Neural cell (in vitro differentiated cells): ENCODE results near the gene RERE. TPM values are rescaled to one million over a fixed set of nuclear protein-coding genes. Genes with fewer than 3 reads are reported as not detected.
A peak's percentile ranks its signal among the peaks of the same experiment; 100 is the strongest.

Experiments used
- H2AFZ ChIP-seq: fragments of 200-600, 300-800 bp; sonication (generic), shearing (Covaris generic); 2 replicates; pipeline ENCODE4 v1.6.0; 2014; ENCODE audit warnings: low read depth, mild to moderate bottlenecking, antibody characterized with exemption, low read length, moderate library complexity
- H3F3A ChIP-seq: fragments of 200-600 bp; shearing (Covaris generic); 2 replicates; pipeline ENCODE4 v1.6.1; 2016; ENCODE audit warnings: mild to moderate bottlenecking, moderate library complexity, mixed read lengths, antibody characterized with exemption, low read length; ENCODE audit not compliant: insufficient read depth, poor library complexity, severe bottlenecking
- H3K27ac ChIP-seq: fragments of 200-600, 300-800 bp; sonication (generic), shearing (Covaris generic); 2 replicates; pipeline ENCODE4 v1.5.1; 2014; ENCODE audit warnings: mild to moderate bottlenecking, low read length, moderate library complexity
- H3K27me3 ChIP-seq: fragments of 300-800, 200-600 bp; sonication (generic), shearing (Covaris generic); 2 replicates; pipeline ENCODE4 v1.6.0; 2014; ENCODE audit warnings: mild to moderate bottlenecking, low read depth, low read length, moderate library complexity; ENCODE audit not compliant: insufficient read depth
- H3K36me3 ChIP-seq: fragments of 300-800, 200-600 bp; sonication (generic), shearing (Covaris generic); 2 replicates; pipeline ENCODE4 v1.5.1; 2014; ENCODE audit warnings: mild to moderate bottlenecking, antibody characterized with exemption, low read length, moderate library complexity; ENCODE audit not compliant: insufficient read depth
- H3K4me2 ChIP-seq: fragments of 300-800, 200-600 bp; sonication (generic), shearing (Covaris generic); 2 replicates; pipeline ENCODE4 v1.6.0; 2014; ENCODE audit warnings: mild to moderate bottlenecking, low read length
- H3K4me3 ChIP-seq: fragments of 300-800, 200-600 bp; sonication (generic), shearing (Covaris generic); 2 replicates; pipeline ENCODE4 v1.5.1; 2014; ENCODE audit warnings: mild to moderate bottlenecking, low read length, moderate library complexity
- H3K79me2 ChIP-seq: fragments of 200-600 bp; shearing (Covaris generic); replicated peaks from 2 replicates; pipeline ENCODE4 v1.6.0; 2014; ENCODE audit warnings: mild to moderate bottlenecking, low read length, moderate library complexity; ENCODE audit not compliant: insufficient read depth
- H3K9ac ChIP-seq: fragments of 300-800, 200-600 bp; sonication (generic), shearing (Covaris generic); 2 replicates; pipeline ENCODE4 v1.6.1; 2016; ENCODE audit warnings: mild to moderate bottlenecking, low read length, mixed read lengths
- H3K9me2 ChIP-seq: fragments of 200-600 bp; shearing (Covaris generic); 2 replicates; pipeline ENCODE4 v1.6.1; 2016; ENCODE audit warnings: mild to moderate bottlenecking, low read length, mixed read lengths; ENCODE audit not compliant: insufficient read depth
- H3K9me3 ChIP-seq: fragments of 200-600, 300-800 bp; sonication (generic), shearing (Covaris generic); 2 replicates; pipeline ENCODE4 v1.6.1; 2016; ENCODE audit warnings: mild to moderate bottlenecking, mixed run types, low read length, moderate library complexity, mixed read lengths
- H4K20me1 ChIP-seq: fragments of 200-600 bp; shearing (Covaris generic); 2 replicates; pipeline ENCODE4 v1.6.1; 2016; ENCODE audit warnings: mild to moderate bottlenecking, mixed run types; ENCODE audit not compliant: insufficient read depth
- CTCF ChIP-seq: fragments of 450-650 bp; IDR thresholded peaks from 2 replicates; pipeline ENCODE4 v1.5.1; 2014; ENCODE audit warnings: antibody characterized with exemption, mild to moderate bottlenecking, moderate library complexity; ENCODE audit not compliant: poor library complexity, severe bottlenecking
- EP300 ChIP-seq: fragments of 450-650 bp; conservative IDR thresholded peaks from 2 replicates; pipeline ENCODE4 v1.6.1; 2014; ENCODE audit warnings: antibody characterized with exemption, mild to moderate bottlenecking, moderate library complexity; ENCODE audit not compliant: poor library complexity, severe bottlenecking
- EZH2 ChIP-seq: fragments of 200-600, 300-800 bp; shearing (Covaris generic), sonication (generic); IDR thresholded peaks from 2 replicates; pipeline ENCODE4 v1.6.1; 2014; ENCODE audit warnings: antibody characterized with exemption, low read length, borderline replicate concordance, mild to moderate bottlenecking; ENCODE audit not compliant: insufficient read depth, poor library complexity, severe bottlenecking
- MXI1 ChIP-seq: fragments of 450-650 bp; conservative IDR thresholded peaks from 2 replicates; pipeline ENCODE4 v1.6.1; 2014; ENCODE audit warnings: antibody characterized with exemption, mild to moderate bottlenecking; ENCODE audit not compliant: poor library complexity, severe bottlenecking
- POLR2AphosphoS5 ChIP-seq: IDR thresholded peaks from 2 replicates; pipeline ENCODE4 v1.6.1; 2012
- RAD21 ChIP-seq: fragments of 450-650 bp; conservative IDR thresholded peaks from 2 replicates; pipeline ENCODE4 v1.6.1; 2014; ENCODE audit warnings: antibody characterized with exemption, mild to moderate bottlenecking, moderate library complexity
- SMC3 ChIP-seq: fragments of 450-650 bp; conservative IDR thresholded peaks from 2 replicates; pipeline ENCODE4 v1.6.1; 2014; ENCODE audit warnings: antibody characterized with exemption, mild to moderate bottlenecking, moderate library complexity; ENCODE audit not compliant: poor library complexity
- TAF1 ChIP-seq: IDR thresholded peaks from 2 replicates; pipeline ENCODE4 v1.6.1; 2012; ENCODE audit warnings: low read depth
- polyA plus RNA-seq: library from polyadenylated mRNA; depleted of rRNA; stranded (reverse); fragments of >200 nt; gene quantifications from 2 replicates; pipeline ENCODE4 v1.2.3, GENCODE V29; 2014
- TF ChIP-seq, protein P1 (sequence below): IDR thresholded peaks from 2 replicates; pipeline ENCODE4 v1.6.1; 2012; ENCODE audit warnings: borderline replicate concordance

Gene RERE
- polyA plus RNA-seq, 1 donor from 2014 or later = 21.0 TPM

DNA sequence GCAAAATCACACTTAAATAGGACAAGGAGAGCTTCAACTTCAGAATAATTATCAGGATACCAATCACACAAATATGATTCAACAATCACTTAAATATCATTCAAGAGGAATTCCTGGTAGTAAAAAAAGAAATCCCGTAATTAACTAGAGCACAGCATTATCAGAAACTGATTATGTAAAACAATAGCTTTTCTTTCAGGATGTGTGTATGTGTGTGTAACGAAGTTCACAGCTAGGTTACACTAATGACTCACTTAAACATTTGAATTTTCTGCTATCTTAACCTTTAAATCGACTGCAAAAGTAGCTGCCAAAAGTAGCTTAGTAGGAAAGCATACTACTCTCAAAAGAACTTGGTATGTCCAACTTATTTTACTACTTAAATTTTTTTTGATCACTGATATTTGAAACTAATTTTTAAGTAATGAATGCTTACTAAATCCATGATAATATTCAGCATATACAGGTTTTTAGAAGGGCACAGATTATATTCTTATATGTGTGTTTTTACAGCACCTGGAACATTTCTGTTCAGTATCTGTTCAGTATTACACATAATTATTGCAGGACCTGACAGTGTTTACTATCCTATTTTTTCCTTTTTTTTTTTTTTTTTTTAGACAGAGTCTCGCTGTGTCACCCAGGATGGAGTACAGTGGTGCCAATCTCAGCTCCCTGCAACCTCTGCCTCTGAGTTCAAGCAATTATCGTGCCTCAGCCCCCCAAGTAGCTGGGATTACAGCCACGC is 4.2 kb downstream of the RERE start:
- H3K9ac ChIP-seq = no peak overlapping the region

GRCh38 chr1:8812081-8812480 is 5.4 kb downstream of the RERE start:
- peaks cover 11% of the 10 kb centered on the region for H4K20me1 ChIP-seq
- no peaks in the 10 kb centered on the region for H3K9me3 ChIP-seq
- no peaks in the 10 kb centered on the region for H3F3A ChIP-seq
- no peaks in the 10 kb centered on the region for H3K36me3 ChIP-seq
- no peak overlapping the region for H3K4me3 ChIP-seq
- H3K9me2 ChIP-seq = no peaks in the 10 kb centered on the region
- H2AFZ ChIP-seq = no peak overlapping the region
- no peaks in the 10 kb centered on the region for H3K27me3 ChIP-seq
- H3K4me2 ChIP-seq = no peak overlapping the region
- H3K79me2 ChIP-seq = peaks cover 100% of the 10 kb centered on the region
- no peak overlapping the region for H3K9ac ChIP-seq
- no peak overlapping the region for H3K27ac ChIP-seq
- no peak for TF ChIP-seq POLR2AphosphoS5
- no peak for TF ChIP-seq RAD21
- TF ChIP-seq EP300 = no peak
- no peak for TF ChIP-seq CTCF
- TF ChIP-seq, protein P1, sequence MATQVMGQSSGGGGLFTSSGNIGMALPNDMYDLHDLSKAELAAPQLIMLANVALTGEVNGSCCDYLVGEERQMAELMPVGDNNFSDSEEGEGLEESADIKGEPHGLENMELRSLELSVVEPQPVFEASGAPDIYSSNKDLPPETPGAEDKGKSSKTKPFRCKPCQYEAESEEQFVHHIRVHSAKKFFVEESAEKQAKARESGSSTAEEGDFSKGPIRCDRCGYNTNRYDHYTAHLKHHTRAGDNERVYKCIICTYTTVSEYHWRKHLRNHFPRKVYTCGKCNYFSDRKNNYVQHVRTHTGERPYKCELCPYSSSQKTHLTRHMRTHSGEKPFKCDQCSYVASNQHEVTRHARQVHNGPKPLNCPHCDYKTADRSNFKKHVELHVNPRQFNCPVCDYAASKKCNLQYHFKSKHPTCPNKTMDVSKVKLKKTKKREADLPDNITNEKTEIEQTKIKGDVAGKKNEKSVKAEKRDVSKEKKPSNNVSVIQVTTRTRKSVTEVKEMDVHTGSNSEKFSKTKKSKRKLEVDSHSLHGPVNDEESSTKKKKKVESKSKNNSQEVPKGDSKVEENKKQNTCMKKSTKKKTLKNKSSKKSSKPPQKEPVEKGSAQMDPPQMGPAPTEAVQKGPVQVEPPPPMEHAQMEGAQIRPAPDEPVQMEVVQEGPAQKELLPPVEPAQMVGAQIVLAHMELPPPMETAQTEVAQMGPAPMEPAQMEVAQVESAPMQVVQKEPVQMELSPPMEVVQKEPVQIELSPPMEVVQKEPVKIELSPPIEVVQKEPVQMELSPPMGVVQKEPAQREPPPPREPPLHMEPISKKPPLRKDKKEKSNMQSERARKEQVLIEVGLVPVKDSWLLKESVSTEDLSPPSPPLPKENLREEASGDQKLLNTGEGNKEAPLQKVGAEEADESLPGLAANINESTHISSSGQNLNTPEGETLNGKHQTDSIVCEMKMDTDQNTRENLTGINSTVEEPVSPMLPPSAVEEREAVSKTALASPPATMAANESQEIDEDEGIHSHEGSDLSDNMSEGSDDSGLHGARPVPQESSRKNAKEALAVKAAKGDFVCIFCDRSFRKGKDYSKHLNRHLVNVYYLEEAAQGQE = no peak
- no peak for TF ChIP-seq TAF1
- no peak for TF ChIP-seq EZH2
- TF ChIP-seq SMC3 = no peak
- no peak for TF ChIP-seq MXI1

More for the DNA sequence above, 4.2 kb downstream of the RERE start:
- Histone ChIP-seq H3K27ac (no peak overlapping the region), H2AFZ (no peak overlapping the region), H3F3A (no peaks in the 10 kb centered on the region), H3K36me3 (no peaks in the 10 kb centered on the region), H4K20me1 (peaks cover 11% of the 10 kb centered on the region), H3K9me2 (no peaks in the 10 kb centered on the region), H3K9me3 (no peaks in the 10 kb centered on the region), H3K4me3 (peak overlapping the region; percentile 86), H3K27me3 (no peaks in the 10 kb centered on the region), H3K4me2 (peak overlapping the region; percentile 8), H3K79me2 (peaks cover 92% of the 10 kb centered on the region)
- TF ChIP-seq TAF1 = no peak
- TF ChIP-seq EP300 = no peak
- TF ChIP-seq RAD21 = no peak
- TF ChIP-seq, protein P1 = no peak
- TF ChIP-seq CTCF = no peak
- no peak for TF ChIP-seq MXI1
